HG03521 (cell line): ENCODE measurements around the gene MEIS1.

Experiments used
- ATAC-seq: cut with Tn5 transposase; IDR thresholded peaks from one replicate; pipeline ENCODE4 v1.9.1; 2021; ENCODE audit warnings: mild to moderate bottlenecking, moderate library complexity; ENCODE audit not compliant: unreplicated experiment

MEIS1 gene

GRCh38 chr2:66531567-66531966 lies 96.6 kb downstream of the MEIS1 start:
- no peak for ATAC-seq

- ATAC-seq = no peak
These were observed 98.3 kb downstream of the MEIS1 start for GRCh38 chr2:66532972-66533868.

- ATAC-seq = no peak
These were observed 99.5 kb downstream of the MEIS1 start for GRCh38 chr2:66534461-66534860.

DNA sequence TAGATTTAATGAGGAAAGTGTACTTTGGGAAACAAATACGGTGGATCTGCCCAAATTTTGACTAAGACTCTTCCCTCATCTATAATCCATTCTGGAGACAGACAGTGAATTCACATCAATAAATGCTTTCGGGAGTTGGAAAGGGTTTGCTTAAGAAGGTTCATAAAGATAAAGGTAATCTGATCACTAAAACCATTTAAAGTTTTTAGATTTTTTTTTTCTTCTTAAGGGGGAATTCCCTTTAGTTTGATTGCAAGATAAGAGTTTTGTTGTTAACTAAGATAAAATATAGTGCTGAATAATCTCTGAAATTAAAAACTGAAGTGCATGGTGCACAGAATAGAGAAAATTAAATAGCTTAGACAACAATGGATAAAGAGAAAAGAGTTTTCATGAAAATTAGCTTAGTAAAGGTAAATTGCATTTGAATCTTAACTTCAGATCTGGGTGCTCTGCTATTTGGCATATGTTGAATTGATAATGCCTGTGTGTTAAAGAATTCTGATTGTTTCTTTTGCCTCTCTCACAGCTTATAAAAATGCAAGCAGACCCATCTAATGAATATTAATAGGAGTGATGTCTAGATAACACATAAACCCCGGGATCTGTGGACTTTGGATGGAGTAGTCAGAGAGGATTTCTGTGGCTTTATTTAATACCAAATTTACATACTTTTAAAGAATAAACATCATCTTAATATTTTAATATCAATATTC lies 100.8 kb downstream of the MEIS1 start:
- no peak for ATAC-seq

DNA sequence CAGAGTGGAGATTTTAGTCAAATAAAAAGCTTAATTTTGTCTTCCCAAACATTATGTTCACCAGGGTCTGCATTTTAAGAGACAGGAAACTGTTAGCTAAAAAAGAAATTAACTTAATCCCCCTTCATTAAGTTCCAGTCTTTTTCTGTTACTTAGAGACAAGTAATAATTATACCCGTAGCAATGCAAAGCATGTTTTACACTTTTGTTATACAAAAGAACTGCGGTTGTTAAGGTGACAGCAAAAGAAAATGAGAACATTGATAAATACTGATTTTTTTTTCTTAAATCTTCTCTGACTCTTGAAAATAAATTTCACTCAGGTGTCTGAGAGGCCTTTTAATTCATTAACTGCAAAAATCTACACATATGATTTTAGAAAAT lies 101.4 kb downstream of the MEIS1 start:
- no peak for ATAC-seq

DNA sequence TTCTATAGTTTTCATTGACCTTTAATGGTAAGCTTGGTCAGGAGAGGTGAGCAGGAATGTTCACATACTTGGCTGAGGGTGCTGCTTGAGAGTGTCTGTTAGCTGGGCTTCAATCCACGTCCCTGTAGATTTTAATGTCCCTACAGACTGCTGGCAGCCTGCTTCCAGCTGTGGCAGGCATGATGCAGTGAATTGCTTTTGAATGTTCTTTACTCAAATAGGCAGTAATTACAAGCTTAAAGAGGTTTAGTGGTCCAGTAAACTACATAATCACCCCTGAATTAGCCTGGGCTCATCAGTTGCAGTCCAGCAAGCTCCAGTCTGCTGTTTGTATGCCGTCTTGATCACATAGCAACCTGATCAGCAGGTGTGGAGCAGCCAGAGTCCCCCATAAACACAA lies 102.1 kb downstream of the MEIS1 start:
- ATAC-seq = no peak

DNA sequence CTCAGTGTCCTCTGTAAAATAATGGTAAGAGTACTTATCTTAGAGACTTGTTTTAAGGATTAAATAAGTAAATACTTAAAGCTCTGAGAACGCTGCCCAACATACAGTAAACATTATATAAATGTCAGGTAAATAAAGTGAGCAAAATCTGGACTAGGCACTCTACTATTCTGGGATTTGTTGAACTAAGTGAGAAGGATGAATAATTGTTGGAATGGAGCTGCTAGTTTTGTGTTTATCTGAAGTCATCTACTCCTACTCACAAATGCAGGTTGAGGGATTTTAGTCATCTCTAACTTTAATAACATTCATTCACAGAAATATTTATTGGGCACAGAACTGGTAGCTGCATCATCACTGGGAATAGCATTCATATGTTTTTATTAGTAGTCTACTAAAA lies 103.4 kb downstream of the MEIS1 start:
- no peak for ATAC-seq

DNA sequence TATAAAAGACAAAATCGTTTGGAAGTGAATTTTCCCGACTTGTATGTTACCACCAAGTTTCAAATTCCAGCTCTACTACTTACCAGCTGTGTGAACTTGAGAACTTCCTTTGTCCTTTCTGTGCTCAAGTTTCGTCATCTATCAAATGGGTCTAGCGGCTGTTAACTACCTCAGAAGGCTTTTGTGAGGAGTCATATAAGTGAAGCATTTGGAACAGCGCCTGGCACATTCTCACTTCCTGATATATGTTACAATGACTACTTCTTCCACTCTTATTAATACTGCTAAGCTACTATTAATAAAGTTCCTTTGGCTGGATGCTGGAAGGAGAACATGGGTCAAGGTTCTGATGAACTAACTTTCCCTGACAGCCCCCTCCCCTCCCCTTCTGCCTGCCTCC lies 104.5 kb downstream of the MEIS1 start:
- ATAC-seq = no peak

DNA sequence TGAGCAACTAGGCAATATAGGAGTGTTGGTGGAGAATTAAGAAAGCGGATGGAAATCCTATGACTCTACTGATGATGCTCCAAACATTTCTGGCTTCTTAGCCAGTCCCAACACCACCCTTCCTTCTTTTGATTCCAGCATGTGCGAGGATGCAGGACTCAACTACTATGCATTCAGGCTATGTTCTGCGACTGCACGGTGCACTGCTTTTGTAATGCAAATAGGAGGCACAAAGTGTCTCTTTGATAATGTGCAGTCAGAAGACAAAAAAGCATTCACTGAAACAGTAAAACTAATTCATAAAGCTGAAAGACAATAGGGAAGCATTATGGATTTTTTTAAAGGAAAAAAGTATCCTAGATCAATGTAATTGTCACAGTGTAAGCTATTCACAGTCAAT lies 106.7 kb downstream of the MEIS1 start:
- no peak for ATAC-seq

GRCh38 chr2:66543257-66543767 lies 108.4 kb downstream of the MEIS1 start:
- ATAC-seq = no peak

DNA sequence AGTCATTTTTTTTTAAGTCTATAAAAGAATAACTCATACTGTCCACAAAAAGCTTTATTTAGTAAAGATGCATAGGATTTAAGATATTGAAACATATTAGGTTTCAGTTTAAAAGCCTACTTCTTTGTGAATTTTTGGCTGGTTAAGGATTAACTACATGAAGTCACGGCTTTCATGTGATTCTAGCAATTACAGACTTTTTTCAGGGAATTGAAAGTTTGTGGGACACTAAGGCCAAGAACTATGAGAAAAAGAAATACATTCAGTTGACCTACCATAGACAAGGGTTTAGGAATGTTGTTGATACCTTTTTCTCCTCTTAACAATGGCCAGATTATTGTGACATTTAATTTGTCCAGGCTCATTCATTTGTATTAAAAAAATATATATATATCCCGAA lies 109.3 kb downstream of the MEIS1 start:
- no peak for ATAC-seq

DNA sequence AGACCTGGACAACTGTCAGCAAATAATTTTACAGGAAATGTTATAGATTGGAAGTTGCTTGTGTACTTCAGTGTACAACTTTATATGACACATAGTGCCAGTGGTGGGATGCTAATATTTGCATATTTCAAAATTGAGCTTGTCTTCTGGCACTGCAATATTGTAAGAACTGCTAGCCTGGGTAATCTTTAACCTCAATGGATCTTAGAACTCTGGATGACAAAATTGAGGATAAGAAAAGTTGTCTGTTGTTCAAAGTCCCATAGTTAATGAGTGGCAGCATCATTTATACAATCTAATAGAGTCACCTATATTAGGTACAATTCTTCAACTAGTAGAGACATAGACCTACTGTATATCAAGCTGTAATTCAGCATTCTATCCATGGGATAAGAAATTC lies 110.3 kb downstream of the MEIS1 start:
- no peak for ATAC-seq

DNA sequence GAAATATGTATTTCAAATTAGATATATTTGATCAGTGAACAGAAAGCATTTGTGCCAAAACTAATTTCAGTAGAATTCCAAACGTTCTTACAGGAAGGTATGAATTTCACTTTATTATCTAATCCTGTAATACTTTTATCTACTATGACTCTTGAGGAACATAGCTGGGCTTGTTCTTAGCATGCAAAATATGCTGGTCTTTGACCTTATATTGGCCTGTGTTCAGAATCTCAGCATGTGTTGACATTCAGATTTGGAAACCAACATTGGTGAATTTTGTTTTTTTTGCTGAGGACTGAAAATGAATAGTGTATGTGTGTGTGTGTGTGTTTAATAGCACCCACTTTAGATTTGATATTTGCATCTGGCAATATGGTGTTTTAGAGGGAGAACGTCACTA lies 112.2 kb downstream of the MEIS1 start:
- no peak for ATAC-seq

- no peak for ATAC-seq
These were observed 113.0 kb downstream of the MEIS1 start for GRCh38 chr2:66547887-66548286.

DNA sequence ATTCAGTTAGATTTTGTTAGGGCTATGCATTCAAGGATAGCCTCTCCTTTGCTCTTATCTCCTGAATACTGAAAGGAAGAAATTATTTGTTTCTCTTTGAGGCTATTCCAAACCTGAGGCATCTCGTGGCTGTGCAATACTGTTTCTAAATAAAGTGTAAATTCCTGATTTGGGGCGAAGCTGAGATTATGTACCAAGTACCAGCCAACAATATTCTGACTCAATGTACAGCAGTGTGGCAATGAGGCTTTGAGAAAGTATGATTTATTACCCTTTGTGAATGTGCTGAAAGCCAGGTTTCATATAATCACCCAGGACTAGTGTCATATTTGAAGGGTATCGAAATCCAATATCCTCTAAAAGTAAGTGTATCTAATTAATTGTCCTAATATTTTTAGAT lies 113.5 kb downstream of the MEIS1 start:
- ATAC-seq = no peak

DNA sequence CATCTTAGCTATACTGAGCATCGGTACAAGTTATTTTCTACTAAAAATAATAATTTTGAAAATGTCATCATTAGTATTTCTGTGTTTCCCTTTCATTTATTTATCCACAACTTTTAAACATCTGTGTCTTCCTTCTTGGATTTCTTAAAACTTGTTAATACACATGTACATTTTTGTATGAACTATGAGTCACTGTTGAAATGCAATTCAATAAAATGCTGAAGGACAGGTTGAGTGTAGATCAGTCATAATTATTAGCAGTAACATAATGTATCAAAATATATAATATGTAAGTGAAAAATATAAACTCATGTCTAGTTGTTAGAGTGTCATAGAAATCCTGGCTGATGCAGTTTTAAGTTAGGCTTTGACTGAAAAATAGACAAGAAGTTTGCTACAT lies 115.9 kb downstream of the MEIS1 start:
- ATAC-seq = no peak

GRCh38 chr2:66553370-66553769 lies 118.4 kb downstream of the MEIS1 start:
- ATAC-seq = no peak

- ATAC-seq = no peak
These were observed 120.2 kb downstream of the MEIS1 start for GRCh38 chr2:66555091-66555490.

DNA sequence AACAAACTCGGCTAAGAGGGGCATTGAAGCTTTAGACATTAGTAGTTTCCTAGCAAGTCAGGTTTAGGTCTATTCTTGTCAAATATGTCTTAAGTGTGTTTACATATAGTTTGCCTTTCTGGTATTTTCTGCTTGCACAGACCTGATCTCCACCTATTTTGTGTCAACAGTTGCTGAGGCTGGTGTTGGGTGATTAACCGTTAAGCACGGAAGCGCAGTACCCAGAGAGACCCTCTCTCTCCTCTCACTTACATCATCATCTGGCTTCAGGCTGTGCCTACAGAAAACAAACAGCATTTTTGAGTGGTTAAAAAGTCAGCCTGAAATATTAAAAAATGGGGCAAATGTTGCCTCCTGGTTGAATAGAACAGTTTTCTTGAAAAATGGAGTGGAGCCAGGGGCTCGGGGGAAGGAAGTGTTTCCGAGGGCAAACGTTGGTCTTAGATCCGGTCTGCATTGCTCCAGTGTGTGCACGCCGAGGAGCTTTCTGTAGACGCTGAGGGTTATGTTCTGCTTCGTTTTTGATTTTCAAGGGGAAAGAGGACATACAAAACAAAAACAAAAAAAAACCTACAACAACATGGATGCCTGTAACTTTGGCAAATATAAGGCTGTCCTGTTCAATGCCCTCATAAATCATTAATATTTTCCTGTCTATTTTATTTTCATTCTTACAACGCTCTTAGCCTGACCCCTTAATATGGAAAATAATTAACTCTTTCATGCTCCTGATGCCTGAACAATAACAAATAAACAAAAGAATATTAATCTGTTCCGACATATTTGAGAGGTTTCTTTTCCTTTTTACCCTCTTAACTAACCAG lies 120.8 kb downstream of the MEIS1 start:
- ATAC-seq = no peak

GRCh38 chr2:66559672-66560071 lies 124.7 kb downstream of the MEIS1 start:
- ATAC-seq = no peak

GRCh38 chr2:66560683-66561082 lies 125.8 kb downstream of the MEIS1 start:
- ATAC-seq = no peak
